Activated CD8-positive, alpha-beta memory T cell treated with anti-CD3 and anti-CD28 coated beads, Interleukin-2, amount 50 U/mL, for 4 hours (primary cell): ENCODE data around the gene C4orf50.

Experiments
- DNase-seq: peaks from one replicate; pipeline ENCODE4 v3.0.0-alpha.2; 2020

Gene C4orf50

GRCh38 chr4:5933996-5934831, 84.0 kb downstream of the C4orf50 start:
- no peak for DNase-seq

- DNase-seq = no peak
These were observed 85.1 kb downstream of the C4orf50 start for GRCh38 chr4:5933116-5933515.

GRCh38 chr4:5932035-5932568, 86.1 kb downstream of the C4orf50 start:
- no peak for DNase-seq

GRCh38 chr4:5931526-5931925, 86.7 kb downstream of the C4orf50 start:
- DNase-seq = no peak

- no peak for DNase-seq
These were observed 87.4 kb downstream of the C4orf50 start for GRCh38 chr4:5930876-5931275.

GRCh38 chr4:5930456-5930855, 87.8 kb downstream of the C4orf50 start:
- DNase-seq = no peak

- no peak for DNase-seq
These were observed 89.3 kb downstream of the C4orf50 start for GRCh38 chr4:5928844-5929420.

GRCh38 chr4:5928274-5928673, 90.0 kb downstream of the C4orf50 start:
- no peak for DNase-seq

- no peak for DNase-seq
These were observed 90.5 kb downstream of the C4orf50 start for GRCh38 chr4:5927747-5928146.

- DNase-seq = no peak
These were observed 91.1 kb downstream of the C4orf50 start for GRCh38 chr4:5927116-5927515.

- no peak for DNase-seq
These were observed 91.6 kb downstream of the C4orf50 start for GRCh38 chr4:5926598-5926997.

GRCh38 chr4:5925419-5926200, 92.6 kb downstream of the C4orf50 start:
- DNase-seq = no peak

- DNase-seq = no peak
These were observed 93.6 kb downstream of the C4orf50 start for GRCh38 chr4:5924461-5925125.

GRCh38 chr4:5923376-5923775, 94.9 kb downstream of the C4orf50 start:
- DNase-seq = no peak

GRCh38 chr4:5922556-5922955, 95.7 kb downstream of the C4orf50 start:
- no peak for DNase-seq

- DNase-seq = no peak
These were observed 96.2 kb downstream of the C4orf50 start for GRCh38 chr4:5921981-5922380.

GRCh38 chr4:5921101-5921980, 96.9 kb downstream of the C4orf50 start:
- no peak for DNase-seq

- no peak for DNase-seq
These were observed 98.7 kb downstream of the C4orf50 start for GRCh38 chr4:5919571-5919970.

- no peak for DNase-seq
These were observed 99.2 kb downstream of the C4orf50 start for GRCh38 chr4:5919044-5919443.

- DNase-seq = no peak
These were observed 99.8 kb downstream of the C4orf50 start for GRCh38 chr4:5918331-5918985.

- DNase-seq = no peak
These were observed 100.6 kb downstream of the C4orf50 start for GRCh38 chr4:5917672-5918071.
